Measurements from ENCODE around the gene MAP3K1. TPM values are rescaled to one million over a fixed set of nuclear protein-coding genes. Genes with fewer than 3 reads are reported as not detected.

The MAP3K1 gene
- total RNA-seq, 4 donors from 2014 or later = 22.8 to 35.9 (median 29.9) TPM

DNA sequence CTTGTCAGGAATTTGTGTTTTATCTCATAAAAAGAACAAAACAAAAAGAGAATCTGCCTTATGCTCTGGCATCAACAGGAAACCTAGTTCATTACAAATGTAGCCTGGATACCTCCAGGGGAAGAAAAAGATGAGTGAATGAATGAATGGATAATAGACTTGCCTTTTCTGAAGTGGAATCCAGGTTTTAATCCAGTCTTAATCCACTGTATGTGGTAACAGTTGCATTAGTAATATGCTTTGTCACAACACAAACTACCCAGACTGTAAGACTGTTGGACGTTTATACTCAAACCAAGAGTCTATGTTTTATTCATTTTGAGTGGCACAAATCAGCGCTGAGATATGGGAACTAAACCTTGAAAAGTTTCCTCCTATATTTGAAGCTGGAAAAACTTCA is 32.1 kb upstream of the MAP3K1 start:
- intact Hi-C loops (cut with DNase I) = no loop called here

DNA sequence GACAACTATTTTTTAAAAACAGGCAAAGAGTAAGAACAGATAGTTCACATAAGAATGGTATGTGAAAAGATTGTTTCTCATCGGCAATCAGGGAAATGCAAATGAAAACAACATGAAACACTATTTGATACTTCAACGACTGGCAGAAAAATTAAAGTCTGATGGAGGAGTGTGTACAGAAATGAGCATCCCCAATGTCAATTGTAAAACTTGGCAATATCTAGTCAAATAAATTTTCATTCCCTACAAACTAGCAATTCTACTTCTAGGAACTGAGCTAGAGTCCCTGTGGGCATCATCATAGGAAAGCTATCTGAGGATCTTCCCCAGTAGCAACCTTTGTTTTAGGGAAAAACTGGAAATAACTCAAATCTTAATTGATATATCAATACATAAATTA is 29.0 kb upstream of the MAP3K1 start:
- Histone ChIP-seq H3K4me3 (no peak overlapping the region), H3K27me3 (peaks cover 0 to 9% (median 0%) of the 10 kb centered on the region in 4 donors), H3K4me1 (peaks cover 0 to 4% (median 0%) of the 10 kb centered on the region in 3 donors), H3K36me3 (no peaks in the 10 kb centered on the region), H3K9me3 (no peaks in the 10 kb centered on the region), H3K27ac (no peak overlapping the region)
- no peak for DNase-seq
- 88 to 96% methylated on average over 2 of the region's 2 CpGs for WGBS, 2 donors
- TF ChIP-seq, protein P1, sequence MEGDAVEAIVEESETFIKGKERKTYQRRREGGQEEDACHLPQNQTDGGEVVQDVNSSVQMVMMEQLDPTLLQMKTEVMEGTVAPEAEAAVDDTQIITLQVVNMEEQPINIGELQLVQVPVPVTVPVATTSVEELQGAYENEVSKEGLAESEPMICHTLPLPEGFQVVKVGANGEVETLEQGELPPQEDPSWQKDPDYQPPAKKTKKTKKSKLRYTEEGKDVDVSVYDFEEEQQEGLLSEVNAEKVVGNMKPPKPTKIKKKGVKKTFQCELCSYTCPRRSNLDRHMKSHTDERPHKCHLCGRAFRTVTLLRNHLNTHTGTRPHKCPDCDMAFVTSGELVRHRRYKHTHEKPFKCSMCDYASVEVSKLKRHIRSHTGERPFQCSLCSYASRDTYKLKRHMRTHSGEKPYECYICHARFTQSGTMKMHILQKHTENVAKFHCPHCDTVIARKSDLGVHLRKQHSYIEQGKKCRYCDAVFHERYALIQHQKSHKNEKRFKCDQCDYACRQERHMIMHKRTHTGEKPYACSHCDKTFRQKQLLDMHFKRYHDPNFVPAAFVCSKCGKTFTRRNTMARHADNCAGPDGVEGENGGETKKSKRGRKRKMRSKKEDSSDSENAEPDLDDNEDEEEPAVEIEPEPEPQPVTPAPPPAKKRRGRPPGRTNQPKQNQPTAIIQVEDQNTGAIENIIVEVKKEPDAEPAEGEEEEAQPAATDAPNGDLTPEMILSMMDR (IDR thresholded peaks at IDR 0.05) = no peak
- TF ChIP-seq POLR2A (IDR thresholded peaks at IDR 0.05) = no peak
- intact Hi-C loops (cut with DNase I) = no loop called here

More for the DNA sequence above, 32.1 kb upstream of the MAP3K1 start:
- Histone ChIP-seq H3K9me3 (no peaks in the 10 kb centered on the region), H3K4me1 (peaks cover 0 to 4% (median 0%) of the 10 kb centered on the region in 3 donors), H3K27me3 (peaks cover 0 to 13% (median 0%) of the 10 kb centered on the region in 4 donors), H3K27ac (no peak overlapping the region), H3K4me3 (no peak overlapping the region), H3K36me3 (no peaks in the 10 kb centered on the region)
- 35 to 48% methylated on average over 2 of the region's 2 CpGs for WGBS, 2 donors
- no peak for DNase-seq
- TF ChIP-seq, protein P1 (IDR thresholded peaks at IDR 0.05) = no peak
- TF ChIP-seq POLR2A (IDR thresholded peaks at IDR 0.05) = no peak

DNA sequence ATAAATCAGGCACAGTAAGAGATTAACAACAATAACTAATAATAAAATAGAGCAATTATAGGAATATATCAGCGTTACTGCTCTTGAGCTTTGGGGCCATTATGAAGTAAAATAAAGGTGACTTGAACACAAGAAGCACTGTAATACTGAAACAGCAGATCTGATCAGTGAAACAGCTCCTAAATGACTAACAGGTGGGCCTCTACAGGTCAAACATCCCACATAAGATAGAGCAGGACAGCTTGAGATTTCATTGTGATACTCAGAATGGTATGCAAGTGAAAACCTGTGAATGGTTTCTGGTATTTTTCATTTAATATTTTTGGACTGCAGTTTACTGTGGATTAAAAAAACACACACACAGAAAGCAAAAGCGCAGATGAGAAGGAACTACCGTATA is 24.0 kb upstream of the MAP3K1 start:
- Histone ChIP-seq H3K36me3 (no peaks in the 10 kb centered on the region), H3K9me3 (no peaks in the 10 kb centered on the region), H3K27ac (no peak overlapping the region), H3K4me3 (no peak overlapping the region), H3K4me1 (no peaks in the 10 kb centered on the region), H3K27me3 (no peaks in the 10 kb centered on the region)
- no peak for DNase-seq
- intact Hi-C loops (cut with DNase I) = no loop called here
- no peak for TF ChIP-seq POLR2A (IDR thresholded peaks at IDR 0.05)
- TF ChIP-seq, protein P1 (IDR thresholded peaks at IDR 0.05) = no peak
- WGBS, 2 donors = 73 to 87% methylated on average over 3 of the region's 3 CpGs

DNA sequence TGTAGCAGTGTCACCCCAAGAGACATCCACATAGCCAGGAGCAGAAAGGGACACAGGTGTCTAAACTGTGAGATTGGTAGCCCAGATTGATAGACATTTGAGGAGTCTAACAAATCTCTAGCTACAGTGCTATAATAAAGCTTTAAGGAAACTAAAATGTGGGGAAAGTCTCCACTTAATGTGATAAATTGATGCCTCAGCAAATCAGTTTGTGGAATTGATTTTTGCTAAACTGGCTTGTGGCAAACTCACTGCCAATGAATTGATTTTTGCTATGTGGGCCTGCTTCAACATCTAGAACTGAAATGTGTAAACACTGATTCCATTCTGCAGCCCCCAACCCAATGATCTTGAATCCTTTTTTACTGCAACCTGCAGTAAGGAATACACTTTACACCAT is 16.8 kb upstream of the MAP3K1 start:
- DNase-seq = no peak
- TF ChIP-seq, protein P1 (IDR thresholded peaks at IDR 0.05) = no peak
- TF ChIP-seq POLR2A (IDR thresholded peaks at IDR 0.05) = no peak
- Histone ChIP-seq H3K27me3 (no peaks in the 10 kb centered on the region), H3K27ac (no peak overlapping the region), H3K36me3 (no peaks in the 10 kb centered on the region), H3K9me3 (no peaks in the 10 kb centered on the region), H3K4me3 (no peak overlapping the region), H3K4me1 (no peaks in the 10 kb centered on the region)
- intact Hi-C loops (cut with DNase I) = no loop called here

DNA sequence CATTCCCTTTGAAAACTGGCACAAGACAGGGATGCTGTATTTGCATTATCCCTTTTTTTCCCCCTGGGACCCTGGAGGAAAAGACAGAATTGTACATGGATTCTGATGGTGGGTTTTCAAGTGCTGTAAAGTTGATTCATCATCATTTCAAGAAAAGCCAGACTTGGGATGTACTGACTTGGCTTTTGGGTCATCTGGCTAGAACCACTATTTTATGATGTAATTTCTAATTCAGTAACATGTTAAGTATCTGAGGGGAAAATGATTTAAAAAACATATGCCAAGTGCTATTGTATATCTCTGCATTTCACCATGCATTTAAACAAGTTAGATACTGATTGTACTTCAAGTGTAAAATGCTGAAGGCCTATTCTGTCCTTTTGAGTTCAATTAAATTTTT is 15.2 kb upstream of the MAP3K1 start:
- intact Hi-C loops (cut with DNase I) = no loop called here
- no peak for TF ChIP-seq POLR2A (IDR thresholded peaks at IDR 0.05)
- TF ChIP-seq, protein P1 (IDR thresholded peaks at IDR 0.05) = no peak
- Histone ChIP-seq H3K27me3 (no peaks in the 10 kb centered on the region), H3K9me3 (no peaks in the 10 kb centered on the region), H3K36me3 (no peaks in the 10 kb centered on the region), H3K27ac (no peak overlapping the region), H3K4me1 (no peaks in the 10 kb centered on the region), H3K4me3 (no peak overlapping the region)
- DNase-seq = no peak

All from esophagus squamous epithelium (tissue), 5 donors.